Transverse colon (tissue), 4 donors: ENCODE measurements around the gene ZBTB46. TPM values are rescaled to one million over a fixed set of nuclear protein-coding genes. Genes with fewer than 3 reads are reported as not detected.

Experiments used
- DNase-seq: peaks from one replicate; pipeline ENCODE4 v3.0.0-alpha.2; 2019
- H3K27ac ChIP-seq, 4 donors: fragments of 200-600 bp; sonication (generic); 2 replicates each; pipeline ENCODE4 v1.5.1; 2016 to 2018; ENCODE audit warnings: inconsistent platforms in 4 of 4
- H3K27me3 ChIP-seq: fragments of 200-600 bp; sonication (generic); 2 replicates; pipeline ENCODE4 v1.5.1; 2017; ENCODE audit warnings: inconsistent platforms
- H3K36me3 ChIP-seq, 4 donors: fragments of 200-600 bp; sonication (generic); 2 replicates each; pipeline ENCODE4 v1.5.1; 2017 to 2019; ENCODE audit warnings: inconsistent platforms in 4 of 4
- H3K4me1 ChIP-seq, 4 donors: fragments of 200-600 bp; sonication (generic); 2 replicates each; pipeline ENCODE4 v1.5.1; 2017 to 2020; ENCODE audit warnings: inconsistent platforms in 4 of 4
- H3K4me3 ChIP-seq, 4 donors: fragments of 200-600 bp; sonication (generic); 1 replicate in 1 of 4; 2 replicates in 3 of 4; pipeline versions ENCODE4 v1.5.1 to v1.6.1; 2017 to 2019; ENCODE audit warnings: inconsistent platforms in 4 of 4
- H3K9me3 ChIP-seq, 2 donors: fragments of 200-600 bp; sonication (generic); 2 replicates each; pipeline ENCODE4 v1.5.1; 2017 to 2019; ENCODE audit warnings: inconsistent platforms in 2 of 2
- EP300 ChIP-seq: sonication (generic); formaldehyde crosslinking; IDR thresholded peaks from one replicate; pipeline ENCODE4 v1.6.1; 2017; ENCODE audit warnings: antibody characterized with exemption, low read depth
- POLR2A ChIP-seq: fragments of 450-650 bp; IDR thresholded peaks from one replicate; pipeline ENCODE4 v1.6.1; 2016; ENCODE audit warnings: antibody characterized with exemption, mild to moderate bottlenecking, moderate library complexity
- POLR2AphosphoS5 ChIP-seq, 3 donors: sonication (generic); formaldehyde crosslinking; IDR thresholded peaks; one replicate each; pipeline ENCODE4 v1.6.1; 2016; ENCODE audit warnings: antibody characterized with exemption in 3 of 3
- WGBS, 2 donors: methylation state at CpG; one replicate each; pipeline ENCODE4 v1.1.5; 2018; ENCODE audit warnings: low coverage in 1 of 2; 5-methylcytosine and 5-hydroxymethylcytosine counted together
- in situ Hi-C, 4 donors: fragments of 200-750 bp; cut with MboI; loops; one replicate each; pipeline versions ENCODE4 v1.15.0 to v1.15.1; 2017; ENCODE audit warnings: low sequenced_read_pairs in 3 of 4, low pct_ligation_motif_present in 1 of 4, low pct_unique_long_range_greater_than_20kb in 1 of 4
- intact Hi-C: fragments of 100-400 bp; cut with DNase I; formaldehyde crosslinking; loops from one replicate; pipeline ENCODE4 v1.15.1; 2023; ENCODE audit warnings: low total_unique reads
- total RNA-seq, 4 donors: library from RNA; depleted of rRNA; stranded (reverse); fragments of >200 nt; gene quantifications; one replicate each; pipeline ENCODE4 v1.1.0, GENCODE V29; 2016
- TF ChIP-seq, protein P1 (sequence below), 5 experiments: fragments of 200-600 bp in 3 of 5; fragments of 450-650 bp in 2 of 5; sonication (generic) in 3 of 5; IDR thresholded peaks; 1 replicate in 2 of 5; 2 replicates in 3 of 5; pipeline ENCODE4 v1.5.1; 2016 to 2017; ENCODE audit warnings: antibody characterized with exemption in 5 of 5, inconsistent platforms in 3 of 5, mild to moderate bottlenecking in 2 of 5, moderate library complexity in 1 of 5

ZBTB46 gene
- total RNA-seq, 4 donors from 2014 or later = 2.3 to 6.0 (median 5.3) TPM

DNA sequence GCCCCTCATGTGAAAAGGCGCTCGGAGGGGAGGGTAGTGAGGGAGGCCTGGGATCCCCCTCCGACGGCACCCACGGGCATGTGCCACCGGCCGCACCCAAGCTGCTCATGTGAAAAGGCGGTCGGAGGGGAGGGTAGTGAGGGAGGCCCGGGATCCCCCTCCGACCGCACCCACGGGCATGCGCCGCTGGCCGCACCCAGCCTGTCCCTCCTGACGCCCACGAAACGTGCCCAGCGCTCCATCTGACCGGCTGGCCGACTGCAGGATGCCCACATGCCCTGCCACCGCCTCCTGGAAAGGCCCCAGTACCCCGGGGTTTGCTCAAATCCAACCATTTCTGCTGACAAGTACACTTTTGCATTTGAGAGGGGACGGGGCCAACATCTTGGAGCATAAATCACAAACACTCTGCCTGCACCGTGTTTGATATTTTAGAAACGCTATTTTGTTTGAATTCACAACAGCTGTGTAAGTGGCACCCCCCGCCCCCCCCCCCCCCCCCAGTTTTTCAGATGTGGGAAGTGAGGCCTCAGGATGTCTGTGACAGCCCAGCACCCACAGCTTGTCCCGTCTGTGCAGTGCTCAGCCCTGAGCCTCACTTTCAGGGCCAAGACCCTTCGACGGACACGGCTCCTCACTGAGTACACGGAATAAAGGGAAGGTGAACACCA, 57.4 kb downstream of the ZBTB46 start:
- Histone ChIP-seq H3K36me3 (no peaks in the 10 kb centered on the region), H3K9me3 (no peaks in the 10 kb centered on the region), H3K4me1 (peaks cover 0 to 12% (median 0%) of the 10 kb centered on the region in 4 donors), H3K27ac (no peak overlapping the region), H3K27me3 (peaks cover 6% of the 10 kb centered on the region), H3K4me3 (no peak overlapping the region)
- TF ChIP-seq, protein P1, sequence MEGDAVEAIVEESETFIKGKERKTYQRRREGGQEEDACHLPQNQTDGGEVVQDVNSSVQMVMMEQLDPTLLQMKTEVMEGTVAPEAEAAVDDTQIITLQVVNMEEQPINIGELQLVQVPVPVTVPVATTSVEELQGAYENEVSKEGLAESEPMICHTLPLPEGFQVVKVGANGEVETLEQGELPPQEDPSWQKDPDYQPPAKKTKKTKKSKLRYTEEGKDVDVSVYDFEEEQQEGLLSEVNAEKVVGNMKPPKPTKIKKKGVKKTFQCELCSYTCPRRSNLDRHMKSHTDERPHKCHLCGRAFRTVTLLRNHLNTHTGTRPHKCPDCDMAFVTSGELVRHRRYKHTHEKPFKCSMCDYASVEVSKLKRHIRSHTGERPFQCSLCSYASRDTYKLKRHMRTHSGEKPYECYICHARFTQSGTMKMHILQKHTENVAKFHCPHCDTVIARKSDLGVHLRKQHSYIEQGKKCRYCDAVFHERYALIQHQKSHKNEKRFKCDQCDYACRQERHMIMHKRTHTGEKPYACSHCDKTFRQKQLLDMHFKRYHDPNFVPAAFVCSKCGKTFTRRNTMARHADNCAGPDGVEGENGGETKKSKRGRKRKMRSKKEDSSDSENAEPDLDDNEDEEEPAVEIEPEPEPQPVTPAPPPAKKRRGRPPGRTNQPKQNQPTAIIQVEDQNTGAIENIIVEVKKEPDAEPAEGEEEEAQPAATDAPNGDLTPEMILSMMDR (IDR thresholded peaks at IDR 0.05) = no peak
- TF ChIP-seq EP300 (no peak), POLR2AphosphoS5 (IDR thresholded peaks at IDR 0.05) (no peak), POLR2A (no peak)
- in situ Hi-C loops = no loop called here
- intact Hi-C loops = loop anchor here (10.0 kb wide), 1 partner anchor 201 kb away; the partner anchor contains the start of gene SAMD10
- 77% methylated on average over 30 of the region's 33 CpGs; no CpG with 5 or more reads in 1 of the 2 donors for WGBS, 2 donors
- no peak for DNase-seq

DNA sequence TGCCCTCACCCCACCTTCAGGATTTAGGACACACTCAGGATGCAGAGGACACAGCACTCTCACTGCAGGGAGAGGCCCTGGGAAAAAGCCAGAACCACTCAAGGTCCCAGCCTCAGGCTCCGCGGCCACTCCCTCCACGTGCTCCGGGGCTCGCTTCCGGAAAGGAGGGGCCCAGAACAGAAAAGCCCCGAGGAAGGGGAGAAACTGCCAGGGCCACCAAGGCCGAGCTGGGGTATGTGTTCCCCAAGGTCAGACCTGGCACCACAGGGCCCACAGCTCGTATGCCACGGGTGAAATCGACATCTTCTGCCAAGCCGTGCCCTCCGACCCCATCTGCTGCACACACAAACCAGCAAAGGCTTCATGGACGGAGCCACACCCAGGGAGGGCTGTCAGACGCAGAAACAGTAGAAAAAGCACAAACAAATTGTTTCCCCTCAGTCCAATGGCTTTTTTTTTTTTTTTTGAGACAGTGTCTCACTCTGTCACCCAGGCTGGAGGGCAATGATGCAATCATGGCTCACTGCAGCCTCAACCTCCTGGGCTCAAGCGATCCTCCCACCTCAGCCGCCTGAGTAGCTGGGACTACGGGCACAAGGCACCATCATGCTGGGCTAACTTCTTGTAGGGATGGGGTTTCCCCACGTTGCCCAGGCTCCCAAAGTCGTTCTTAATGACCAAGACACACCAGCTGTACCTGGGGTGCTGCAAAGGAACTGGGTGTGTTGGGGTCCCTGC, 58.1 kb downstream of the ZBTB46 start:
- H3K36me3 ChIP-seq = no peaks in the 10 kb centered on the region
- no peak overlapping the region for H3K27ac ChIP-seq
- H3K9me3 ChIP-seq = no peaks in the 10 kb centered on the region
- DNase-seq = no peak
- in situ Hi-C loops (no loop called here), intact Hi-C loops (loop anchor here (10.0 kb wide), 1 partner anchor 202 kb away; the partner anchor contains the start of gene SAMD10)
- TF ChIP-seq POLR2AphosphoS5 (IDR thresholded peaks at IDR 0.05) (no peak), EP300 (no peak), POLR2A (no peak)
- TF ChIP-seq, protein P1 (IDR thresholded peaks at IDR 0.05) = no peak
- 47% methylated on average over 20 of the region's 20 CpGs; no CpG with 5 or more reads in 1 of the 2 donors for WGBS, 2 donors
- peaks cover 6% of the 10 kb centered on the region for H3K27me3 ChIP-seq
- peaks cover 0 to 12% (median 0%) of the 10 kb centered on the region in 4 donors for H3K4me1 ChIP-seq
- H3K4me3 ChIP-seq = no peak overlapping the region

DNA sequence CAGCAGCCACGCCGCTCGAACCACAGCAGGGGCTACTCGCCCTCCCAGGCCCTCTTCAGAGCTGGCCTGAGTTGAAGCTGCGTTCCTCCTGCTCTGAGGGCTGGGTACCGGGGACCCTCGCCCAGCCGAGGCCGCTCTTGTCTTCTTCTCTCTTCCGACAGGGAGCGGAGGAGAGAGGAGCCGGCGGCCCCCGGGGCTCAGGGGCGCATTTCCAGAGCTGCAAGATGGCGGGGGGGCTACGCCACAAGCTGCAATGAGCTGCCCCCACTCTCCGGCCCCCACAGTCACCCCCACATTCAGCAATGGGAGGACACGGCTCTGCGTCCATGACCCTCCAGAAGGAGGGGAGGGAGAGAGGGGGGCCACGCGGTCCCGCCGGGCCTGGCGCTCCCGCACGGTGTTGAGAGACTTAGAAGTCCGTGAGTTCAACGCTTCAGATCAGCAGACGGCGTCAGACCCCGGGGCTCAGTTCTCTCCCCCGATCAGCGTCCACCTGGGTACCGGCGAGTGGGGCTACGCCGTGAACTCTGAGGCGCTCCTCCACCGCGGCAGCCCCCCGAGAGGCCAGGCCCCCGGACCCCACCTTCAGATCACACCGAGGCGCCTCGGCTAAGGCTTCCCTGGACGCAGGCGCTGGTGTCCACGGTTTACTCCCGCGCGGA, 59.9 kb downstream of the ZBTB46 start:
- no peak overlapping the region for H3K27ac ChIP-seq
- intact Hi-C loops = loop anchor here (10.0 kb wide), 1 partner anchor 204 kb away; the partner anchor contains the start of gene SAMD10
- no peaks in the 10 kb centered on the region for H3K9me3 ChIP-seq
- no peak for TF ChIP-seq POLR2AphosphoS5 (IDR thresholded peaks at IDR 0.05)
- TF ChIP-seq POLR2A = no peak
- TF ChIP-seq EP300 = no peak
- TF ChIP-seq, protein P1 (IDR thresholded peaks at IDR 0.05) = no peak
- 90 to 92% methylated on average over 16 to 50 of the region's 52 CpGs for WGBS, 2 donors
- DNase-seq = no peak
- H3K4me3 ChIP-seq = no peak overlapping the region
- H3K36me3 ChIP-seq = no peaks in the 10 kb centered on the region
- H3K4me1 ChIP-seq = peaks cover 0 to 12% (median 0%) of the 10 kb centered on the region in 4 donors
- peaks cover 6% of the 10 kb centered on the region for H3K27me3 ChIP-seq
- in situ Hi-C loops = no loop called here
